K562 (cell line): ENCODE results near the gene TANC1. TPM values are rescaled to one million over a fixed set of nuclear protein-coding genes. Genes with fewer than 3 reads are reported as not detected.

Source experiments
- ARID4B ChIP-seq: sonication (generic); formaldehyde crosslinking; IDR thresholded peaks from 2 replicates; pipeline ENCODE4 v1.8.0; 2022; ENCODE audit warnings: mild to moderate bottlenecking, missing genetic modification reagents
- BDP1 ChIP-seq: IDR thresholded peaks from 3 replicates; pipeline ENCODE4 v1.6.1; 2011; ENCODE audit not compliant: insufficient read length, insufficient read depth
- ELF1 ChIP-seq: fragments of 200-800 bp; sonication (Bioruptor generic); IDR thresholded peaks from 2 replicates; pipeline ENCODE4 v1.6.1; 2016; ENCODE audit warnings: missing genetic modification characterization, missing compliant biosample characterization
- EP300 ChIP-seq: IDR thresholded peaks from 2 replicates; pipeline ENCODE4 v1.6.1; 2012; ENCODE audit warnings: low read length, improper control_type of control experiment
- MEF2A ChIP-seq: IDR thresholded peaks from 2 replicates; pipeline ENCODE4 v1.6.1; 2011; ENCODE audit warnings: low read depth, mild to moderate bottlenecking, low read length, moderate library complexity; ENCODE audit not compliant: control insufficient read depth
- MYBL2 ChIP-seq, 2 experiments: fragments of 450-650 bp in 1 of 2; sonication (generic) in 1 of 2; formaldehyde crosslinking in 1 of 2; IDR thresholded peaks; 2 replicates each; pipeline versions ENCODE4 v1.6.1 to v1.8.1; 2017 to 2022; ENCODE audit warnings: borderline replicate concordance in 1 of 2, inconsistent platforms in 1 of 2, low read depth in 1 of 2, mild to moderate bottlenecking in 1 of 2, missing genetic modification reagents in 1 of 2, moderate library complexity in 1 of 2
- POLR3G ChIP-seq: IDR thresholded peaks from 2 replicates; pipeline ENCODE4 v1.6.1; 2011; ENCODE audit not compliant: insufficient read length, insufficient replicate concordance; ENCODE audit errors: extremely low read depth
- POU5F1 ChIP-seq: fragments of 150-350 bp; IDR thresholded peaks from 2 replicates; pipeline ENCODE4 v1.6.1; 2014; ENCODE audit warnings: borderline replicate concordance, low read length, low read depth, mild to moderate bottlenecking; ENCODE audit not compliant: partially characterized antibody
- PREB ChIP-seq: sonication (generic); formaldehyde crosslinking; IDR thresholded peaks from 2 replicates; pipeline ENCODE4 v1.8.1; 2023; ENCODE audit warnings: mild to moderate bottlenecking, missing genetic modification reagents
- PTBP1 ChIP-seq: fragments of 200-400 bp; formaldehyde crosslinking; IDR thresholded peaks from 2 replicates; pipeline ENCODE4 v1.6.1; 2017; ENCODE audit warnings: low read depth, low read length
- PURB ChIP-seq: sonication (generic); formaldehyde crosslinking; IDR thresholded peaks from 2 replicates; pipeline ENCODE4 v1.9.0; 2021; ENCODE audit warnings: low read depth, mild to moderate bottlenecking, missing genetic modification reagents
- RFX5 ChIP-seq: IDR thresholded peaks from 2 replicates; pipeline ENCODE4 v1.6.1; 2011; ENCODE audit warnings: low read depth, mild to moderate bottlenecking, improper control_type of control experiment, low read length
- SFPQ ChIP-seq: fragments of 200-400 bp; formaldehyde crosslinking; IDR thresholded peaks from 2 replicates; pipeline ENCODE4 v1.6.1; 2017; ENCODE audit warnings: mild to moderate bottlenecking, low read depth, low read length, moderate library complexity
- SP1 ChIP-seq: sonication (generic); formaldehyde crosslinking; IDR thresholded peaks from 2 replicates; pipeline ENCODE4 v1.8.1; 2022; ENCODE audit warnings: mild to moderate bottlenecking, missing genetic modification reagents
- ZNF408 ChIP-seq: fragments of 250-450 bp; sonication (Bioruptor Pico); IDR thresholded peaks from 2 replicates; pipeline ENCODE4 v1.4.0; 2020; ENCODE audit warnings: low read depth, mild to moderate bottlenecking, moderate library complexity
- ZNF444 ChIP-seq: fragments of 250-450 bp; sonication (Bioruptor Pico); IDR thresholded peaks from 2 replicates; pipeline ENCODE4 v1.4.0; 2020; ENCODE audit warnings: mild to moderate bottlenecking, moderate library complexity
- ZNF57 ChIP-seq: fragments of 450-650 bp; formaldehyde crosslinking; IDR thresholded peaks from 2 replicates; pipeline ENCODE4 v1.4.0; 2020; ENCODE audit warnings: mild to moderate bottlenecking, moderate library complexity
- polyA plus RNA-seq, 8 experiments: library from polyadenylated mRNA; depleted of rRNA in 4 of 8; stranded (reverse) in 5 of 8; unstranded in 3 of 8; fragments of >200 nt; fragmentation: Nextera tagmentation in 2 of 8; fragmentation: Illumina TruSeq in 1 of 8; extraction: Ambion mirVana in 2 of 8; extraction: Trizol in 1 of 8; gene quantifications; 2 replicates each; pipeline versions ENCODE4 v1.2.1 to v1.2.3, GENCODE V29; 2011 to 2014; ENCODE audit warnings: inconsistent platforms in 1 of 8, missing spikeins in 1 of 8
- total RNA-seq, 7 experiments: library from RNA; depleted of rRNA in 6 of 7; stranded (reverse); fragments of >200 nt in 6 of 7; fragmentation: Illumina TruSeq in 2 of 7; extraction: Trizol in 2 of 7; gene quantifications; 2 replicates each; pipeline versions ENCODE4 v1.2.1 to v1.2.3, GENCODE V29; 2011 to 2021; ENCODE audit warnings: low replicate concordance in 1 of 7
- TF ChIP-seq, protein P1 (sequence below), 2 experiments: fragments of 450-650 bp; IDR thresholded peaks; 2 replicates each; pipeline ENCODE4 v1.6.1; 2016

TANC1 gene
- total and polyA plus RNA-seq, 9 of the 15 experiments (the other 6 are each of a cell fraction or from before 2014, with no cell fraction given), result under 0.01 to 0.20 (median 0.07) TPM; not detected in 1

DNA sequence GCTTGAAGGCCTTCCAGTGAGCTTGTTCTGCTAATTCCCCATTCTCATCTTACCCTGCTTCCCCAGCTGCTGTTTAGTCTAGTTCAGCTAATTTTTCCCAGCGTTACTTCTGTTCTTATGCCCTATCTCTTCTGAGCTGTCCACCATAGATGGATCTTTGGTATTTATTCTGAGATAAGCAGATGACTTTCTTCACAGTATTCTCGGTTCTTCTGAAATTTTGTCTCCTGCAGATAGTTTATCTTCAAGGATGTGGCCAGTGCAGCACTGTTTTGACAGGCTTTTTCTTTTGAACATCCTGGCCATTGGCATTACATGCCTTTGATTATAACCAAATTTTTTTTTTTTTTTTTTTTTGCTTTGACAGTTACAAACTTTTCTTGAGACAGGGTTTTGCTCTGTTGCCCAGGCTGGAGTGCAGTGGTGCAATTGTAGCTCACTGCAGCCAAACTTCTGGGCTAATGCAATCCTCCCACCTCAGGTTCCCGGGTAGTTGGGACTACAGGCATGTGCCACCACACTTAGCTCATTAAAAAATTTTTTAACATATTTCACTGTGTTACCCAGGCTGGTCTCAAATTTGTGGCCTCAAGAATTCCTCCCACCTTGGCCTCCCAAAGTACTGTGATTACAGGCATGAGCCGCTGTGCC is 183.8 kb downstream of the TANC1 start (continued):
- TF ChIP-seq ARID4B (CRISPR knock-in tag) (no peak), EP300 (peak; percentile 84), SP1 (CRISPR knock-in tag) (no peak), ZNF444 (CRISPR knock-in tag) (0 out of 2 replicates have a peak, but pooled peaks have one; percentile 73), POU5F1 (no peak), ELF1 (tag) (no peak), SFPQ (no peak), ZNF57 (CRISPR knock-in tag) (no peak), ZNF408 (no peak), MEF2A (no peak), MYBL2 (IDR thresholded peaks at IDR 0.05; ENCODE audit: low read depth) (no peak), MYBL2 (CRISPR knock-in tag; IDR thresholded peaks at IDR 0.05; ENCODE audit: borderline replicate concordance) (no peak), BDP1 (no peak), PURB (CRISPR knock-in tag) (no peak), POLR3G (no peak), RFX5 (no peak), PREB (CRISPR knock-in tag) (no peak), PTBP1 (no peak)
- TF ChIP-seq, protein P1, sequence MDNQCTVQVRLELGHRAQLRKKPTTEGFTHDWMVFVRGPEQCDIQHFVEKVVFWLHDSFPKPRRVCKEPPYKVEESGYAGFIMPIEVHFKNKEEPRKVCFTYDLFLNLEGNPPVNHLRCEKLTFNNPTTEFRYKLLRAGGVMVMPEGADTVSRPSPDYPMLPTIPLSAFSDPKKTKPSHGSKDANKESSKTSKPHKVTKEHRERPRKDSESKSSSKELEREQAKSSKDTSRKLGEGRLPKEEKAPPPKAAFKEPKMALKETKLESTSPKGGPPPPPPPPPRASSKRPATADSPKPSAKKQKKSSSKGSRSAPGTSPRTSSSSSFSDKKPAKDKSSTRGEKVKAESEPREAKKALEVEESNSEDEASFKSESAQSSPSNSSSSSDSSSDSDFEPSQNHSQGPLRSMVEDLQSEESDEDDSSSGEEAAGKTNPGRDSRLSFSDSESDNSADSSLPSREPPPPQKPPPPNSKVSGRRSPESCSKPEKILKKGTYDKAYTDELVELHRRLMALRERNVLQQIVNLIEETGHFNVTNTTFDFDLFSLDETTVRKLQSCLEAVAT (IDR thresholded peaks at IDR 0.05), result no peak
